GM11168 (cell line): ENCODE data around the gene SIGLECL1.

Source experiments
- in situ Hi-C: fragments of 300-500 bp; cut with MboI; formaldehyde crosslinking; loops from one replicate; pipeline ENCODE4 v1.12.0; 2022; ENCODE audit warnings: low sequenced_read_pairs; ENCODE audit not compliant: unreplicated experiment

The SIGLECL1 gene

DNA sequence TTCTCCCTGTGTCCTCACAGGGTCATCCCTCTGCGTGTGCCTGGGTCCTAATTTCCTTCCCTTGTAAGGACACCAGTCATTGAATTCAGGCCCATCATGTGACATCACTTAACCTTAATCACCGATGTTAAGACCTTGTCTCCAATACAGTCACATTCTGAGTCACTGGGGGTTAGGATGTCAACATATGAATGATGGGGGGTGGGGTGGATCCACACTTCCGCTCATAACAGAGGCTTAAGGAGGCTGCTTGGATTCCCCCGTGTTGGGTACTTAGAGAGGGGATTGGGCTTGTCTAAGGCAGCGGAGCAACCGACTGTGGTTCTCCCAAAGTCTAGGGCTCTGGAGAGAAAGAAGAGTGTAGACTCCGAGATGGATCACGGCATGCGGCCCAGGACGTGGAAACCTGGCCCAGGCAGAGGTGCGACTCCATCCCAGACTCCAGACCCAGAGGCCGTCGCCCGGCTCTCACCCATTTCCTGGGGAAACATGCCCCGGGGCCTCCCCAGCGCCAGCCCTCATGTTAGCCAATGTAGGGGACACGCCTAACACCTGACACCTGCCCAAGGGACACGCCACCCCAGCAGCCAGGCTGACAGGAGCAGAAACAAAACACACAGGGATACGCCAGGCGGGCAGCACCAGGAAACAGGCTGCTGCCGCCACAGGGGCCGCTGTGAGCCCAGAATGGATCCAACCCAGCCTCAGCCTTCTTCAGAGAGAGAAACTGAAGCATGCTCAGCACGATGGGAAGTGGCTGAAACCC, 43.5 kb downstream of the SIGLECL1 start:
- in situ Hi-C loops, result no loop called here

DNA sequence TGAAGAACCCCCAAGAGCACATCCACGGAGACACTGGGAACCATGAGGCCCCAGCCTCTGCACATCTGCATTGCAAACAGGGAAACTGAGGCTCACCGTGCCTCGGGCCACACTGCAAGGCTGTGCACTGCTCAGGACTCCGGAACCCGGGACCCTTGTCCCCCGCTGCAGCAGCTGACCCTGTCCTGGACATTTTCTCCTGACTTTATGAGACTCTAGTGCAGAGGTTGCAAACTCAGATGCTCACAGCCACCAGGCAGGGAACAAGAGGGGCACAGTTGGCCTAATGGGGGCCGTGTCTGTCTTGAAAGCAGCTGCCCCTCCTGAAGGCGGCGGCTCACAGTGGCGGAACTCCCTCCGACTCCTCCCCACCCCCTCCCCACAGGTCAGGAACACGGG, 44.1 kb downstream of the SIGLECL1 start:
- in situ Hi-C loops, result no loop called here

DNA sequence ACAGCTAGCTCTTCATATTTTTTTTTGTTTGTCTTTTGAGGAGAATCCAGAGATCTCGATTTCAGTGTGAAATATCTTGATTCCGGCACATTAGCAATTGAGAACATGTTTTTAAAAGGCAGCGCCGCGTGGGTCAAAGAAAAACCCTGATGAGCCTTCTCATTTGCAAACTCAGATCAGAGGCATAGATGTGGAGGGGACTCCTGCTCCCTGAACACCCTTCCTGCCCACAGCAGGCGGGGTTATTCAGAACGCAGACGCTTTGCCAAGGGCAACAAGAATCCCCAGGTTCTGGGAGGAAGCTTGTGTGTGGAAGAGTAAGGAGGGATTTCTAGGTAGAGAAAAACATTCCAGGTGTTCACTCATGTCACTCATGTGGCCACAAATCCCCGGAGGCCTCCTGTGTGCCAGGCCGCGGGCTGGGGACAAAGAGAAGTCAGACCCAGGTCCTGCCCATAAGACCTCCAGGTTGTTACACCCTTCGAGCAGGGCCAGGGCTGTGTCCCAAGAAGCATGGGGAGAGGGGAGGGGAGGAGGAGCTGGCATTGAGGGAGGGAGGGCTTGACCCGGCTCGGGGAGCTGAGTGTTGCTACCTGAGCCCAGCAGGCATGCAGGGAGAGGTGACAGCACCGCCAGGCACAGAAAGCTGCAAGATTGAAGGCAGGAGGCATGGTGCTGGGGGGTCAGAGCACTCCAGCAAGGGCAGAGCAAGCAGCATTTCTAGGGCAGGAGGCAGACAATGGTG, 44.7 kb downstream of the SIGLECL1 start:
- in situ Hi-C loops, result no loop called here

DNA sequence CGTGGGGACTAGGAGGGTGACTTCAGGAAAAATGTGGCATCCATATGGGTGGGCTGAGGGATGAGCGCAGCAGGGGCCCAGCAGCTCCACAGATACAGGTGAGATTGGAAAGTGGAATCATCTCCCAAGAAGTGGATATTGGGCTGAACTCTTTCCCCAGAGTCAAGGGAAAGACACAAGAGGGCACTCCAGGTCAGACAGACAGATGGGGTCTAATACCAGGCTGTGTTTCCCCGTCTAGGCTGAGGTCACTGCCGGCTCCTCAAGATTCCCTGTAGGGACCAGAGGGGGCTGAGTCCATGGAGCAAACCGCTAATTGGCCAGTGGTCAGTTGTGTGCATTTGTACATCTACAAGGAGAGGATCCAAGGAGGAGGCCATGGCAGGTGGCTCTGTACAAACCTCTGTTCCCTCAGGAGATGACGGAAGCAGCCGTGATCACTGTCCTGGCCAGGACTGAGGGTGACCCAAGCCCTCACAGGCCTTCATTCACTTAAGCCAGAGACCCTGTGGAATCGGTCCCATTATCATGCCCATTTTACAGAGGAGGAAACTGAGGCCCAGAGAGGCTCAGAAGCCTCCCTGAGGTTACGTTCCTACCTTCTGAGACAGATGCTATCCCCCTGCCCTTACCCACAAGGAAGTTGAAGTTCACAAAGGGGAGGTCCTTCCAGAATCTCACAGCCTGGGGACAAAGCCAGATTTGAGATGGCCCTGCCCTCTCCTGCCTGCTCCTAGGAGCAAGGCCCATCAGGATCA, 45.6 kb downstream of the SIGLECL1 start:
- in situ Hi-C loops, result no loop called here

DNA sequence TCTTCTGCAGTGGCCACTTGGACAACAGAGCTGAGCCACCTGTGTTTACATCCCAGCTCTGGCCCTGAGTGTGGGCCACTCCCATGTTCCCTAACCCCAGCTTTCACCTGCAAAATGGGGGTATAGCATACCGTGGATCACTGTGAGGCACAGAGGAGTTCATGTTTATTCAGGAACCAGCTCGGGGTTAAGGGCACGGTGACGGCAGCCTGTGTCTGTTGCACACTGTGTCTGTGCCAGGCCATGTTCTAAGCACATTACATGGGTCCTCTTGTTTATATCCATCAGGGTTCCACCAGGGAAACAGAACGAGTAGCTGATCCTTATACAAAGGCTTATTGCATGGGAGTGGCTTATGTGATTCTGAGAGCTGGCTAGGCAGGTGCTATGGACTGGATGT, 46.5 kb downstream of the SIGLECL1 start:
- in situ Hi-C loops, result no loop called here

DNA sequence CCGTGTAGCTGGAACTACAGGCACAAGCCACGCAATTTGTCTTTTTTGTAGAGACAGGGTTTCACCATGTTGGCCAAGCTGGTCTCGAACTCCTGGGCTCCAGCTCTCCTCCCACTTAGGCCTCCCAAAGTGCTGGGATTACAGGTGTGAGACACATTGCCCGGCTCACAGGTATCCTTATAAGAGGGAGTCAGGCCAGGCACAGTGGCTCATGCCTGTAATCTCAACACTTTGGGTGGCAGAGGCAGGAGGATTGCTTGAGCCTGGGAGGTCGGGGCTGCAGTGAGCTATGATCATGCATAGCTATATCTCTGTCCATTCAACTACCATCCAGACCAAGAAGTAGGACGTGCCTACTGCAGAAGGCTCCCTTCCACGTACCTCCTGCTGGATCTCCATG, 50.4 kb downstream of the SIGLECL1 start:
- in situ Hi-C loops, result no loop called here

DNA sequence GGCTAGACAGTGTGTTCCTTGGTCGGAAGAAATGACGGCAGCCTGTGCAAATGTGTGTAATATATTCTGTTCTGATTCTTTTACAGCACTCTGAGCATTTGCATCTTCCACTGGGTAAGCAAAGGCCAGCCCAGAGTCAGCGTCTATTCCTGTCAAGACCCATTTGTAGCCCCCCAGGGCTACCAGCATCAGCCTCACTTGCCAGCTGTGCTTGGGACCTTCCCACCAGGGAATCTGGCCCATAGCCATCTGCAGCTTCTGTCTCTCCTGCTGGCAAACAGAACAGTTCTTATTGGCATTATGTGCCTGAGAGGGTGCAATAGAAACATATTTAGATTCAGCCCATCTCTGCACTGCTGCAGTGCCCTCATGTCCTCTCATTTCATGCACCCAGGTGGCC, 54.6 kb downstream of the SIGLECL1 start:
- in situ Hi-C loops, result no loop called here

DNA sequence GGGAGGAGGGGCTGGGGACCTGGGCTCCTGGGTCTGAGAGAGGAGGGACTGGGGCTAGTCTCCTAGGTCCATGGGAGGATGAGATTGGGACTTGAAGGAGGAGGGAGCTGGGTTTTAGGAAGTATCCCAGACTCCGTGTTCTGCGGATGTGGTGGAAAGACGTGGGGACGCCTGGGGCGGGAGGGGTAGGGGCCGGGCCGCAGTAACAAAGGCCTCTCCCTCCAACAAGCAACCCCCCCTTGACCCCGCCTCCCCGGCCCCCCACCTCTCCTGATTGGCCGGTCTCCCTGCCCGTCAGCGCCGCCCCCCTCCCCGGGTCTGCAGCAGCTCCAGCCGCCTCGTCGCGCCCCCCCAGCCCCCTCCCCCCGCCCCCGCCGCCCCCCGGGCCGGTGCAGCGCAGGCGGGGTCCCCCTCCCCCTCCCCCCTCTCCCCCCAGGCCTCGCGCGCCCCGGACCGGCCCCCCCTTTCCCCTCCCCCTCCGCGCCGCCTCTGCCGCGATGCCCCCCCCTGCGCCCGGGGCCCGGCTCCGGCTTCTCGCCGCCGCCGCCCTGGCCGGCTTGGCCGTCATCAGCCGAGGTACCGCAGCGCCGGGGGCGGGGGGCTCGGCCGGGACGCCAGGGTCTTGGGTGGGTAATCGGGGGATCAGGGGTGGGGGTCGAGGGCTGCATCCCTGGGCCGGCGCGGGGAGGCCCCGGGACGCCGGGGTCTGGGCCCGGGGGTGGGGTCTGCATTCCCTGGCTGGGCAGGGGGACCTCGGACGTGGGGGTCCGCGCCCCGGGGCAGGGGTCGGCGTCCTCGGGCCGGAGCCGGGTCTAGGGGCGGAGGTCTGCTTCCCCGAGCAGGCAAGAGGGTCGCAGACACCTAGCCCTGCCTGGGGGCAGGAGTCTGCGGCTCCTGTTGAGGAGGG, 60.7 kb downstream of the SIGLECL1 start, which contains the start of gene IGLON5:
Gene IGLON5, plus strand, starts transcription at position 294 of the 907 bp plus-strand sequence. Its CDS starts 204 bp downstream, at position 498.
- in situ Hi-C loops, result no loop called here

DNA sequence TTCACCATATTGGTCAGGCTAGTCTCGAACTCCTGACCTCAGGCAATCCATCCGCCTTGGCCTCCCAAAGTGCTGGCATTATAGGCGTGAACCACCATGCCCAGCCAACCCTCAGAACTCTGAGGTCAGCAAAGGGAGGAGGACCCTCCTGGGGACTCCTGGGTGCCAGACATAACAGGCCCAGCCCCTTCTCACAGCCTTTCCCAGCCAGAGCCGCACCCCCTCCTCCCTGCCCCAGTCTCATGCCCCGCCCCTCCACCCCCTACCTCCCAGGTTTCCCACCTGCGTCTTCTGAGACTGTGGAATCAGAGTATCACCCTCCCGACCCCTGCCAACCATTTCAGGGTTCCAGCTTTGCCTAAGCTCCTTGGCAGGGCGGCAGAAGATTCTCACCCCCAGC, 65.8 kb downstream of the SIGLECL1 start:
- in situ Hi-C loops, result no loop called here

DNA sequence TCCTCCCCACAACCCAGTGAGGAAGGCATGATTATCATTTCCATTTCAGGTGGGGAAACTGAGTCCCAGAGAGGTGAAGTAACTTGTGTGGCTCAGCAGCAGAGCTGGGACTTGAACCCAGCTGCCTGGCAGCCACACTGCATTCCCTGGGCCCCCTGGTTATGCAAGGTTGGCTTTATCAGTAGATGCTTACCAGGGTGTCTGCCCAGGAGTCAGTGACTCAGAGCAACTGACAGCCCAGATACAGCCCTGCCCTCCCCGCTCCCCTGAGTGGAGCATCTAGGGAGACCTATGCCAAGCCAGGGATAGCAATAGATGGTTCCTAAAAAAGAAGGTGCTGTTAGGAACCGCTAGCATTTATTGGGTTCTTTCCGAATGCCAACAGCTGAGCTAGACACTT, 66.5 kb downstream of the SIGLECL1 start:
- in situ Hi-C loops, result no loop called here

DNA sequence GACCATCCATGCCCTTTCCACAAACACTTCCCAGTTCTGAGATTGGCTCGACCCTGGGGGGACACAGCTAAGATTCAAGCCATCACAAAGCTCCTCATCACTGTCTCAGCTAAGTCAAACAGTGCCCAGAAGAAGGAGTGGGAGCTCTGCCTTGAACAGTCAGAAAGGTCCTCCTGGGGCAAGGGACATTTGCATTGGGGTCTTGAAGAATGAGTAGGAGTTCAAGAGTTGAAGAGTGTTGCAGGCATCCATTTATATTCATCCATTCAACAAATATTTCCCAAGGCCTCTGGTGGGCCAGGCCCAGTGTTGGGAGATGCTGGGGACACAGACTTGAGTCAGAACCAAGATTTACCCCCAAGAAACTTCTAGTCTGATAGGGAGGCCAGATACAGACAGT, 67.1 kb downstream of the SIGLECL1 start:
- in situ Hi-C loops, result no loop called here
